HFF-Myc (cell line): ENCODE data around the gene CFAP100.

ENCODE experiments used
- DNase-seq: peaks from one replicate; pipeline ENCODE4 v3.0.0-alpha.2; 2011; ENCODE audit warnings: low read depth; ENCODE audit errors: extremely low read depth
- H3K4me3 ChIP-seq: replicated peaks from 2 replicates; pipeline ENCODE4 v1.5.1; 2011; ENCODE audit warnings: low read depth, mild to moderate bottlenecking, control low read depth, low read length
- CTCF ChIP-seq: IDR thresholded peaks from 2 replicates; pipeline ENCODE4 v1.5.1; 2012; ENCODE audit warnings: mild to moderate bottlenecking, low read depth, low read length, control low read depth; ENCODE audit errors: missing control alignments

The CFAP100 gene

GRCh38 chr3:126412841-126413692 is 18.4 kb downstream of the CFAP100 start:
- no peak overlapping the region for H3K4me3 ChIP-seq
- DNase-seq = no peak
- TF ChIP-seq CTCF = no peak

GRCh38 chr3:126413693-126414080 is 19.0 kb downstream of the CFAP100 start:
- TF ChIP-seq CTCF = no peak
- no peak overlapping the region for H3K4me3 ChIP-seq
- no peak for DNase-seq

- no peak for DNase-seq
- no peak for TF ChIP-seq CTCF
- no peak overlapping the region for H3K4me3 ChIP-seq
Measured at GRCh38 chr3:126414406-126414805, 19.7 kb downstream of the CFAP100 start.

- no peak overlapping the region for H3K4me3 ChIP-seq
- no peak for DNase-seq
Measured at GRCh38 chr3:126414961-126415660, 20.4 kb downstream of the CFAP100 start.

GRCh38 chr3:126415661-126416591 is 21.2 kb downstream of the CFAP100 start:
- no peak for DNase-seq
- TF ChIP-seq CTCF = no peak
- no peak overlapping the region for H3K4me3 ChIP-seq

More at GRCh38 chr3:126414961-126415660, 20.4 kb downstream of the CFAP100 start:
- no peak for TF ChIP-seq CTCF

- no peak for DNase-seq
- no peak for TF ChIP-seq CTCF
- H3K4me3 ChIP-seq = no peak overlapping the region
Measured at GRCh38 chr3:126416943-126417342, 22.2 kb downstream of the CFAP100 start.
